ENCODE data around the gene CTRL. TPM values are rescaled to one million over a fixed set of nuclear protein-coding genes. Genes with fewer than 3 reads are reported as not detected.

Gene CTRL
- total and polyA plus RNA-seq, 4 experiments from 2014 or later, result 0.41 to 8.6 (median 3.5) TPM

DNA sequence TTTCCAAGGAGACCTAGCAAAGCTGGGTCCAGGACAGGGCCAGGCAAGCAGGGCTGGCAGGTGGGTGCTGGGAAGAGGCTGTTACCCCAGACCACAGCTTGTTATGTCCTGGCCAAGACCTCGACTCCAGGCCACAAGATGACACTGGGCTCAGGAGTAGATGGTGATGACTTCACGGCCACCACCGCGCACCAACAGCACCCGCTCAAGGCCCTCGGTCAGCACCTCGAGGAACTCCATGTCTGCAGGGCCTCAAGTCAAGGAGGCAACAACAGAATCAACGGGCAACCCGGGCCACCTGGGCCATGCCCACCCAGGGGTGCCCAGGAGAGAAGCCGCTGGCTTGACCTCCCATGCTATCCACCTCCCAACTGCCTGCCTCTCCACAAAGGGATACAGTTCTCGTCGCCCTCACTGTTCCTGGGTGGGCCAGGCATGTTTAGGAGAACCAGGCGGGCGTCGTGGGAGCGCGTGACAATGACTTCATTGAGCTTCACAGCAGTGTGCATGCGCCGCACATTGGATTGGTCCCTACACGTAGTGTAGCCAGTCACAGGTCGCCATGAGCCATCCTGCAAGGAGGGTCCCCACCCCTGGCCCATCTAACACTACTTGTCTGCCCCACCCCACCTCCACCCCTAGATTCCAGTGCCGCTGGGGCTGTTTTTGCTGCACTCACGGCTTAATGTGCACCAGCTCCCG lies 13.2 kb upstream of the CTRL start:
- peaks cover 5% of the 10 kb centered on the region for H3K36me3 ChIP-seq (ENCODE audit: insufficient read depth, low read length)
- no peaks in the 10 kb centered on the region for H3K9me3 ChIP-seq (ENCODE audit: control insufficient read depth in 1 of 2, low read length in 2 of 2)
- H3K4me1 ChIP-seq (ENCODE audit: insufficient read depth, low read length), result peaks cover 26% of the 10 kb centered on the region
- no peak overlapping the region for H3K27ac ChIP-seq (ENCODE audit: low read depth, low read length)
- no peak for DNase-seq
- ChIA-PET POLR2A (ENCODE audit: partially characterized antibody) (interaction anchor here (3.0 kb wide), 1 partner anchor 10 kb away, joined by 15 read pairs; no protein-coding TSS in a partner anchor), CTCF (ENCODE audit: partially characterized antibody) (interaction anchor here (1.0 to 1.2 kb wide), 2 partner anchors 12 to 129 kb away, joined by 3 read pairs; no protein-coding TSS in a partner anchor)
- no peaks in the 10 kb centered on the region for H3K27me3 Mint-ChIP-seq
- H3K4me3 ChIP-seq (ENCODE audit: low read length in 2 of 2), result no peak overlapping the region
- intact Hi-C loops (cut with micrococcal nuclease), result no loop called here
- H3K4me1 Mint-ChIP-seq, result peaks cover 12 to 21% (median 16%) of the 10 kb centered on the region in 4 donors
- H3K27ac Mint-ChIP-seq, result no peak overlapping the region
- H3K9me3 Mint-ChIP-seq, result no peaks in the 10 kb centered on the region
- peaks cover 0 to 6% of the 10 kb centered on the region in 2 donors for H3K36me3 Mint-ChIP-seq
- no peaks in the 10 kb centered on the region for H3K27me3 ChIP-seq (ENCODE audit: insufficient read depth, low read length)
- H3K4me3 Mint-ChIP-seq, result no peak overlapping the region

- Histone ChIP-seq H3K4me3 (ENCODE audit: low read length in 2 of 2) (no peak within 1 kb of the TSS), H3K36me3 (ENCODE audit: insufficient read depth, low read length) (peaks cover 5% of the 10 kb centered on the region), H3K9me3 (ENCODE audit: control insufficient read depth in 1 of 2, low read length in 2 of 2) (no peaks in the 10 kb centered on the region), H3K27me3 (ENCODE audit: insufficient read depth, low read length) (no peaks in the 10 kb centered on the region), H3K4me1 (ENCODE audit: insufficient read depth, low read length) (peaks cover 33% of the 10 kb centered on the region), H3K27ac (ENCODE audit: low read depth, low read length) (no peak within 1 kb of the TSS)
- CTCF ChIA-PET (ENCODE audit: partially characterized antibody), result interaction anchor here (0.9 to 1.3 kb wide), 3 partner anchors 11 to 37 kb away, joined by 3 read pairs; partner anchors contain the start of gene DPEP3
- peak within 1 kb of the TSS in 1 of 7 donors; percentile 70 for H3K27ac Mint-ChIP-seq
- intact Hi-C loops (cut with micrococcal nuclease), result no loop called here
- H3K4me3 Mint-ChIP-seq, result no peak within 1 kb of the TSS
- H3K4me1 Mint-ChIP-seq, result peaks cover 14 to 29% (median 22%) of the 10 kb centered on the region in 4 donors
- POLR2A ChIA-PET (ENCODE audit: partially characterized antibody), result interaction anchor here (3.0 kb wide), 1 partner anchor 9 kb away, joined by 15 read pairs; no protein-coding TSS in a partner anchor
- H3K9me3 Mint-ChIP-seq, result no peaks in the 10 kb centered on the region
- peaks cover 0 to 6% of the 10 kb centered on the region in 2 donors for H3K36me3 Mint-ChIP-seq
- H3K27me3 Mint-ChIP-seq, result no peaks in the 10 kb centered on the region
- DNase-seq, result no peak
Observed at GRCh38 chr16:67943619-67944504, 12.2 kb upstream of the CTRL start, which contains the start of gene LCAT. Gene LCAT (minus strand): TSS chr16:67944120. CDS start chr16:67944101, 19 bp downstream.

DNA sequence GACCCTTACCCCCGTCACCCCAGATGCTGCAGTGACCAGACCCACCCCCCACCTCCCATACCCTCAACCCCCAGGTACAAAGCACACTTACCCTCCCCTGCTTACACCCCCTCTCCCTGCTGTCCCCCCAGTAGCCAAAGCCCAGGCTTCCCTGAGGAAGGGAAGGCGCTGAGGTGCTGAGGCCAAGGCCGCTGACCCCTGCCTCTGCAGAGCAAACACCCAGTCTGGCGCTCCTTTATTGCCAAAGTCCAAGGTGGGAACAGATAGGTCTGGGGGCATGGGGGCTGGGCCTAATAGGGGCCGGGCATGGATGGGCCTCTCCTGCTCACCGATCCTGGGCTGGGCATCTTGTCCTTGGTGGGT lies 11.6 kb upstream of the CTRL start:
- Mint-ChIP-seq H3K27ac (peak overlapping the region in 1 of 7 donors; percentile 70), H3K4me1 (peaks cover 14 to 29% (median 22%) of the 10 kb centered on the region in 4 donors), H3K9me3 (no peaks in the 10 kb centered on the region), H3K36me3 (peaks cover 0 to 6% of the 10 kb centered on the region in 2 donors), H3K4me3 (no peak overlapping the region), H3K27me3 (no peaks in the 10 kb centered on the region)
- intact Hi-C loops (cut with micrococcal nuclease), result no loop called here
- ChIA-PET POLR2A (ENCODE audit: partially characterized antibody) (interaction anchor here (3.0 kb wide), 1 partner anchor 8 kb away, joined by 15 read pairs; no protein-coding TSS in a partner anchor), CTCF (ENCODE audit: partially characterized antibody) (interaction anchor here (0.9 to 1.3 kb wide), 2 partner anchors 30 to 37 kb away, joined by 3 read pairs; partner anchors contain the start of gene DPEP3)
- H3K27ac ChIP-seq (ENCODE audit: low read depth, low read length), result no peak overlapping the region
- peaks cover 33% of the 10 kb centered on the region for H3K4me1 ChIP-seq (ENCODE audit: insufficient read depth, low read length)
- no peaks in the 10 kb centered on the region for H3K9me3 ChIP-seq (ENCODE audit: control insufficient read depth in 1 of 2, low read length in 2 of 2)
- H3K36me3 ChIP-seq (ENCODE audit: insufficient read depth, low read length), result peaks cover 5% of the 10 kb centered on the region
- no peak overlapping the region for H3K4me3 ChIP-seq (ENCODE audit: low read length in 2 of 2)
- no peak for DNase-seq
- H3K27me3 ChIP-seq (ENCODE audit: insufficient read depth, low read length), result no peaks in the 10 kb centered on the region

GRCh38 chr16:67942510-67943255 lies 11.0 kb upstream of the CTRL start:
- H3K27ac Mint-ChIP-seq, result peak overlapping the region in 1 of 7 donors; percentile 70
- DNase-seq, result no peak
- no peaks in the 10 kb centered on the region for H3K27me3 Mint-ChIP-seq

DNA sequence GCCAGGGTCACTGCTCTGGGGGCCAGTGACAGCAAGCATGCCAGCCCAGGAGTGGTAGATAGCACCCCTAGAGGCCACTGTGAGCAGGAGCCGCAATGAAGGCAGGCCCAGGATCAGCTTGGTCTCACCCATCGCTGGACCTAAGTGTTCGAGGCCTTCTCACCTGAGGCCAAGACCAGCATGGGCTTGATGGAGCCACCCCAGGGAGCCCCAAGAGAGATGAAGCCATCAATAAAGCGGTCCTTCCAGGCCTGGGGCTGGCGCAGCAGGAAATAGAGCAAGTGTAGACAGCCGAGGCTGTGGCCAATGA lies 10.5 kb upstream of the CTRL start:
- H3K4me3 Mint-ChIP-seq, result no peak overlapping the region
- Histone ChIP-seq H3K27me3 (ENCODE audit: insufficient read depth, low read length) (no peaks in the 10 kb centered on the region), H3K4me3 (ENCODE audit: low read length in 2 of 2) (no peak overlapping the region), H3K36me3 (ENCODE audit: insufficient read depth, low read length) (peaks cover 5% of the 10 kb centered on the region), H3K27ac (ENCODE audit: low read depth, low read length) (peak overlapping the region; percentile 9), H3K9me3 (ENCODE audit: control insufficient read depth in 1 of 2, low read length in 2 of 2) (no peaks in the 10 kb centered on the region), H3K4me1 (ENCODE audit: insufficient read depth, low read length) (peaks cover 39% of the 10 kb centered on the region)
- no peaks in the 10 kb centered on the region for H3K9me3 Mint-ChIP-seq
- H3K27ac Mint-ChIP-seq, result peak overlapping the region in 2 of 7 donors; percentile 70 to 79
- peaks cover 18 to 33% (median 25%) of the 10 kb centered on the region in 4 donors for H3K4me1 Mint-ChIP-seq
- ChIA-PET CTCF (ENCODE audit: partially characterized antibody) (interaction anchor here (0.6 to 4.2 kb wide), 16 partner anchors 11 to 126 kb away, joined by 3 to 25 read pairs (median 3); partner anchors contain the start of genes NRN1L and SLC12A4), POLR2A (ENCODE audit: partially characterized antibody) (interaction anchor here (0.8 to 1.4 kb wide), 4 partner anchors 10 to 97 kb away, joined by 3 to 4 read pairs (median 4); partner anchors contain the start of genes CTRL and DPEP2)
- H3K36me3 Mint-ChIP-seq, result peaks cover 0 to 7% of the 10 kb centered on the region in 2 donors
- no peaks in the 10 kb centered on the region for H3K27me3 Mint-ChIP-seq
- DNase-seq, result peak in 4 of 5 donors; percentile 17 to 32 (median 22)
- intact Hi-C loops (cut with micrococcal nuclease), result no loop called here

More at GRCh38 chr16:67942510-67943255, 11.0 kb upstream of the CTRL start:
- peaks cover 0 to 6% of the 10 kb centered on the region in 2 donors for H3K36me3 Mint-ChIP-seq
- ChIA-PET CTCF (ENCODE audit: partially characterized antibody) (interaction anchor here (0.7 to 4.2 kb wide), 13 partner anchors 11 to 127 kb away, joined by 3 to 25 read pairs (median 3); partner anchors contain the start of genes DPEP3, NRN1L and SLC12A4), POLR2A (ENCODE audit: partially characterized antibody) (interaction anchor here (0.8 to 3.0 kb wide), 5 partner anchors 8 to 98 kb away, joined by 3 to 15 read pairs (median 4); partner anchors contain the start of genes CTRL and DPEP2)
- intact Hi-C loops (cut with micrococcal nuclease), result no loop called here
- Histone ChIP-seq H3K36me3 (ENCODE audit: insufficient read depth, low read length) (peaks cover 5% of the 10 kb centered on the region), H3K9me3 (ENCODE audit: control insufficient read depth in 1 of 2, low read length in 2 of 2) (no peaks in the 10 kb centered on the region), H3K27me3 (ENCODE audit: insufficient read depth, low read length) (no peaks in the 10 kb centered on the region), H3K4me3 (ENCODE audit: low read length in 2 of 2) (no peak overlapping the region), H3K27ac (ENCODE audit: low read depth, low read length) (peak overlapping the region; percentile 9), H3K4me1 (ENCODE audit: insufficient read depth, low read length) (peaks cover 34% of the 10 kb centered on the region)
- peaks cover 14 to 29% (median 22%) of the 10 kb centered on the region in 4 donors for H3K4me1 Mint-ChIP-seq
- H3K9me3 Mint-ChIP-seq, result no peaks in the 10 kb centered on the region
- H3K4me3 Mint-ChIP-seq, result no peak overlapping the region

- Mint-ChIP-seq H3K4me3 (no peak overlapping the region), H3K27ac (peak overlapping the region in 5 of 7 donors; percentile 55 to 87 (median 70)), H3K9me3 (no peaks in the 10 kb centered on the region), H3K27me3 (no peaks in the 10 kb centered on the region), H3K4me1 (peaks cover 21 to 38% (median 30%) of the 10 kb centered on the region in 4 donors), H3K36me3 (peaks cover 0 to 11% of the 10 kb centered on the region in 2 donors)
- Histone ChIP-seq H3K9me3 (ENCODE audit: control insufficient read depth in 1 of 2, low read length in 2 of 2) (no peaks in the 10 kb centered on the region), H3K4me3 (ENCODE audit: low read length in 2 of 2) (no peak overlapping the region), H3K27me3 (ENCODE audit: insufficient read depth, low read length) (no peaks in the 10 kb centered on the region), H3K4me1 (ENCODE audit: insufficient read depth, low read length) (peaks cover 43% of the 10 kb centered on the region), H3K27ac (ENCODE audit: low read depth, low read length) (peak overlapping the region; percentile 9), H3K36me3 (ENCODE audit: insufficient read depth, low read length) (peaks cover 5% of the 10 kb centered on the region)
- DNase-seq, result no peak
- CTCF ChIA-PET (ENCODE audit: partially characterized antibody), result interaction anchor here (0.6 to 4.2 kb wide), 22 partner anchors 8 to 126 kb away, joined by 3 to 25 read pairs (median 3); partner anchors contain the start of genes CTRL, DPEP2NB, NRN1L and SLC12A4
- intact Hi-C loops (cut with micrococcal nuclease), result no loop called here
- POLR2A ChIA-PET (ENCODE audit: partially characterized antibody), result interaction anchor here (0.9 to 1.4 kb wide), 4 partner anchors 22 to 97 kb away, joined by 3 to 4 read pairs (median 4); partner anchors contain the start of gene DPEP2
Observed at GRCh38 chr16:67941469-67942199, 10.0 kb upstream of the CTRL start.
